Central memory CD4-positive, alpha-beta T cell (primary cell): Measurements from ENCODE around the gene MLPH.
"Not testable (repeated sequence)": the region's sequence is repeated elsewhere in the genome, so short reads cannot be mapped to it uniquely, and the experiment has no call there.

Experiments
- DNase-seq: peaks from one replicate; pipeline ENCODE4 v3.0.0; 2022

MLPH gene

DNA sequence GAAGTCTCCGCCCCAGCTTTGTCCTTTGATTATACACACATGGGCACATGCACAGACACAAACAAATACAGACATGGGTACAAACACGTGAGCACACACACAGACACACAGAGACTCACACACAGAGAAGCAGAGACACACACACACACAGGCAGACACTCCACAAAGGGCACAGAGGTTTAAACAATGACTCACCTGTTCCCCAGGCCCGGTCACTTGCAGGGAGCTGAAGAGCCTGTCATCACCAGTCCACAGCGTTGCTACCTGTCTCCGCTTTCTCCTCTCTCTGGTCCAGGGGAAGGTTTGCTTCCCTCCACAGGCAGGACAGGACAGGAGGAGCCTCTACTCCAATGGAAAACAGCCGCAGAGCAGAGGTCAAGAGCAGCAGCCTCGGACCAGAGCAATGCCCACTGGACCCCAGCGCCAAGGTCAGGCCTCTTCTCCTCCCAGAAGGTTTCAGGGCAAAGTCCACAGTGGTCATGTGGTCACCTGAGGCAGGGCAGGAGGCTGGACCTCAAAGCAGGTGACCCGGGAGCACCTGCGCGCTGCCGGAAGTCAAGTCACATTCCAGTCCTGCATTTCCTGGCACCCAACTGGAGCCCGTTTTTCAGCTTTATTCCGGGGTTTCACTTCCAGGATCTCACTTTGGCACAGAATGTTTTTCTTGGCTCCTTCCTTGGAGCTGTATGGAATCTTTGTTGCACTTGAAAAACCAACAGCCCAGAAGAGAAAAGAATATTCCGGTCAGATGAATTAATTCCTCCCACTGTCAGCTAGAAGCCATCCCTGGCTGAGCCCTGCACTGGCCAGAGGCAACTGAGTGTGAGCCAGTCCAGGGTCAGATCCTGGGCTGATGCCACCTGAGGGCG lies 103.5 kb downstream of the MLPH start, which contains the start of gene RAB17:
Gene RAB17, minus strand, starts transcription at position 463 of the 869 bp plus-strand sequence. CDS start 4,580 bp downstream, outside the sequence.
- no peak for DNase-seq

- DNase-seq, result no peak
Observed at GRCh38 chr2:237591141-237591881, 104.3 kb downstream of the MLPH start.

DNA sequence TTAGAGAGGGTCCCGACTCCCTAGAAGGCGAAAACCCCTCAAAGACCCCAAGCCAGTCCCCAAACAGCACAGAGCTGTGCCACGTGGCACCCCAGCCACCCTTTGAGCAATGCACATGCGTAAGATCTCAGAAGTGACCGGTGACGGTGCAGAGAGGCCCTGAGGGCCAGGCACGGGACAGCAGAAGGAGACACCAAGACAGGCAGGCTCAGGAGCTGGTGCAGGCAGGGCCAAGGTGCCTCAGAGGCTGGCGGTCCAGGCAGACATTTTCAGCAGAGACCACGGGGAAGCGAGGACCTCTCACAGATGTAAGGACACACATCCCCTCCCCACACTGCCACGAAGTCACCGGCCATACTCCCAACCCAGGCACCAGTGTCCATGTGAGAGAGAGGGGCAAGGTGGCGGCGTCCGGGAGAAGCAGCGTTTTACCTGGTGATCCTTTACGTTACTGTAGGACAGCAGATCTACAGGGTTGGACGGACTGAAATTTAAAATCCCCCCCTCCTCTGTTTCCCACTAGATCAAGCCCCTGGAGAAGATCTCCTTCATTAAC lies 105.5 kb downstream of the MLPH start:
- no peak for DNase-seq

- DNase-seq, result no peak
Observed at GRCh38 chr2:237593036-237593435, 106.0 kb downstream of the MLPH start.

DNA sequence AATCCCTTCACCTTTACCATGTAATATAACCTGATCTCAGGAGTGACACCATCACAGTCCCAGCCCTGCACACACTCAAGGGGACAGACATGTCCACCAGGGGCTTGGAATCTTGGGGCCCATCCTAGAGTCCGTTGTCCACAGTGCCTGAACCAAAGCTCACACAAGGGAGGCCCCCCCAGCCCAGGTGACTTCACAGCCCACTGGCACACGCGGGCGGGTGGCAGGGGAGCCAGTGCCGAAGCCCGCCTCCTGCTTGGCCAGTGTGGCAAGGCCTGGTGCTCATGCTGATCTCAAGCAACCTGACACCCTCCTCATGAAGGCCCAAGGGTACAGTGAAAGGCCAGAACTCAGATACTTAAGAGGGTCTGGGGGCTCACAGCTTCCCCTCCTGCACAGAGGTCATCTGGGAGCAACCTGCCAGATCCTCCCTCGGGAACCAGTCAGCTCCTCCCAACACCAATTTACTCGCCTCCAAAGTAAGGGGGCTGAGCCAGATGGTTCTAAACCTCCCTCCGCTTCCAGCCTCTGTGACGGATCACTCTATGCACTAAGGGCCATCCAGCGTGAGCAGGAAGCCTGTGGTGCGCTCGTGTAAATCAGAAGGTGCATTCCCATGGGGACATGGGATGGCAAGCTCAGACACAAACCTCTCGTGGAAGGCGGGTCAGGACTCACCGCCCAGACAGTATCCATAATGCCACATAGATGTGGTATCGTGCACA lies 106.7 kb downstream of the MLPH start:
- no peak for DNase-seq

GRCh38 chr2:237594514-237594871 lies 107.4 kb downstream of the MLPH start:
- DNase-seq, result no peak

- not testable (repeated sequence) for DNase-seq
Observed at GRCh38 chr2:237595829-237596519, 108.9 kb downstream of the MLPH start.

GRCh38 chr2:237596520-237597195 lies 109.6 kb downstream of the MLPH start:
- no peak for DNase-seq

DNA sequence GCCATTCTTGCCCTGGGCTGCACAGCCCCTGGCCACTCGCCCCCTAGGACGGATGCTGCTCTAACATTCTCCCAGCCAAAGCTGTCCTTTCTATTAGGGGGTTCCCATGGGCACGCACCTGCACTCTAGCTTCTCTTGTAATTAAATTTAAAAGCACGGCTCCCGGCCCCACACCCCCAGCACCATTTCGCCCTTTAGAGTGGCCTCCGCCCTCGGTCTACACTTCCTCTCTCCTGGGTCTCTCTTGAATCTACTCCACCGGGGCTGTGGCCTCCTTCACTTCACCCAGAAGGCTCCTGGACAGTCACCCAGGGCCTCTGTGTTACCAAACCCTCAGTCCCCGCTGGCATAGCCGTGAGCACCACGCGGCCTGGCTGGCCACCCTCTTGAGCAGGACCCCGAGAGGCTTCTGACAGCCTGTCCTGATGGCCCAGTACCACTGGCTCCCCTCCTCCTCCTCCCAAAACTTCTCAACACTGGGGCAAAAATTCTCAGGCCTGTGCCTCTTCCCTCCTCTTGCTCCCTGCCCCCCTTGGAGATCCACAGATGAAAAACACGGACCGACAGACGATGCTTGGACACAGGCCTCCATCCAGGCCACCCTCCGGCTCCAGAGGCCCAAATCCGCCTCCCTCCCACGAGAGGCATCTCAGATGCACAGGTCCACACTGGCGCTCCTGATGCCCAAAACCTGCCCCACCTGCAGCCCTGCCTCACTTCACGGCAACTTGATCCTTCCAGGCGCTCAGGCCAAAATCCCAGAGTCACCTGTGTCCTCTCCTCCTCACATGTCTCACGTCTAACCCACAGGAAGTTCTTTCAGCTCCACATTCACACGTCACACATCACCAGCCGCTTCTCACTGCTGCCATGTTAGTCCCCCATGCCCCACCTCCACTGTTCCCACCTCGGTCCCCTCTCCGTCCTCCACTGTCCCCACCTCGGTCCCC lies 110.4 kb downstream of the MLPH start:
- DNase-seq, result no peak

GRCh38 chr2:237598468-237599208 lies 111.6 kb downstream of the MLPH start:
- DNase-seq, result no peak

GRCh38 chr2:237599465-237600110 lies 112.5 kb downstream of the MLPH start:
- DNase-seq, result no peak

- no peak for DNase-seq
Observed at GRCh38 chr2:237600205-237600846, 113.3 kb downstream of the MLPH start.

DNA sequence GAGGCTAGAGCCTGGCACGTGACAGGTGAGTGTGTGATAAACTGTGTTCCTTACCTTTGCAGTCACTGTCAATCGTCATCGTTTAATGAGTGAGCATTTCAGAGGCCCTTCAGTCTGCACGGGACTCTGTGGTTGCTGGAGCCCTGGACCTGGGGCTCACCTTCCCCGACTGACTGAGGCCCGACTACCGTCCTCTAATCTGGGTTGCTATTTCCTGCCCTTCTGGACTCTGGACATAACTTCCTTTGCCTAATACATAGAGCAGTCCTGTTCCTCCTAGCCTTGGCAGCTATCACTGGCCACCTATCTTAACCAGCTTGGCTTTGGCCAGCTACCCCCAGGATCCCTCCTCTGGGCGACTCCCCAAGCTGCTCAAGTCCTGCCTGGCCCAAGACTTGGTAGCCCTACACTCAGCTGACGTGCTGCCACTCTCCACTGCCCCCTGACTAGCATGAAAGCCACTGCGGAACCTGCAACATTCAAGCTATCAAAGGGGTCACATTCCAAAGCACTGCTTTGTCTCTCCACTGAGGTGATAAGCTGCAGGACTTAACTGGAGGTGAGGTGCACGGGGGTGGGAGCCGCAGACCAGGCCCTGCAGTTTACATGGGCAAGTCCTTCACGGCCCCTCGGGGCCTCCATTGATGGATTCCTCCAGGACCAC lies 114.5 kb downstream of the MLPH start:
- no peak for DNase-seq

DNA sequence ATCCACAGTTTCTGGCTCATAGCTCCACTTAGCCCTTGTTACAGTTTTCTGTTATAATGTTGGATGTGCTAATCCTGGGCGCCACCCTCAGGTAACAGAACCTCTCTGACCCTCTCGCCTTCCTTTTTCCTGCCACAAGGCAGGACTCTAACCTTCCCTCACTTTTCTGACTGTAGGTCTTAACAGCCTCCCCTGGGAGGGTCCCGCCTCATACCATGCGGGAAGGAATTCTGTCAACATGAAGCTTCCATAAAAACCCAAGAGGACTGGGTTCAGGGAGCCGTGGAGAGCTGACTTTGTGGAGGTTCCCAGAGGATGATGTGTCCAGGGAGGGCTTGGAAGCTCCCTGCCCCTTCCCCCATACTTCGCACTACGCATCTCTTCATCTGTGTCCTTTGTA lies 115.4 kb downstream of the MLPH start:
- no peak for DNase-seq

DNA sequence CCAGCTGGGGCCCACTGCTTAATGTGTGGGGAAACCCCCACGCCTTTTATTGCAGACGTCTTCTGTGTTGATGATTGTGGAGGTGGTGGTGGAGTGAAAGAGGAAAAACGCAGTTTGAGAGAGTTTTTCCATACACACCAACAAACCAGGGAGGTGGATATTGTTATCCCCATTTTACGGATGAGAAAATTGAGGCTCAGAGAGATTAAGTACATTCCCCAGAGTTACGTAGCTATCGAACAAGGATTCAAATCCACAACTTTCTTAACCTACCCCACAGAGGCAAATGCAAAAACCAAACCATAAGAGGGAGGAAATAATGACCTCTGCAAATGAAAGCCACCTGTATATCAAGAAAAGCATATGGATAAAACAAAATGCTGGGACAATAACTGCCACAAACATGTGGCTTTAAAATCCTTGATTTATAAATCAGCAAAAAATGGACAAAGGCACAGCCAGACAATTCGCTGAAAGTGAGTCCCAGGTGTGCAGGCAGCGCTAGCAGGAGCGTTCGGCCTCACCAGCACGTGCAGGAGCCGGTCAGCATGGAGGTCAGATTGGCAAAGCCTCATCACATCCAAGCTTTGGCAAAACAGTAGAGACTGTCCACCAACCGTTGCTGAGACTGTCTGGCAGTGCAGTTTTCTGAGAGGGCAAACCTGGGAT lies 116.1 kb downstream of the MLPH start:
- DNase-seq, result no peak

- DNase-seq, result peak; percentile 84
Observed at GRCh38 chr2:237603718-237604362, 116.8 kb downstream of the MLPH start.

DNA sequence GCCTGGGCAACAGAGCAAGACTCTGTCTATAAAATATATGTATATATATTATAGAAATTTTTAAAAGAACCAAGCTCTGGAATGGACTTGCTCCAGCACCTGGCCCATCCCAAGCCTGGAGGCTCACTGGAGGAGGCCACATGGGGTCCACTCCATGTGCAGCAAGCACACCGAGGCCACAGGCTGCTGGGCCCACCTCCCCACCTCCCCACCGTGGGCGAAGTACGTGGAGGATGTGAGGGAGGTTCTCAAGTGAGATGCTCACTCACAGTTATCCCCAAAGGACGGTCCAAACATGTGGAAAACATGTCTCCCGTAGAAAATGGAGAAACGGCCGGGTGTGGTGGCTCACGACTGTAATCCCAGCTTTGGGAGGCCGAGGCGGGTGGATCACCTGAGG lies 117.3 kb downstream of the MLPH start:
- no peak for DNase-seq
